DLD1 (cell line): ENCODE measurements around the gene SH2B2.

Source experiments
- in situ Hi-C: cut with HindIII; loops from 2 replicates; pipeline ENCODE4 v1.10.0; 2017; ENCODE audit warnings: low sequenced_read_pairs

SH2B2 gene

DNA sequence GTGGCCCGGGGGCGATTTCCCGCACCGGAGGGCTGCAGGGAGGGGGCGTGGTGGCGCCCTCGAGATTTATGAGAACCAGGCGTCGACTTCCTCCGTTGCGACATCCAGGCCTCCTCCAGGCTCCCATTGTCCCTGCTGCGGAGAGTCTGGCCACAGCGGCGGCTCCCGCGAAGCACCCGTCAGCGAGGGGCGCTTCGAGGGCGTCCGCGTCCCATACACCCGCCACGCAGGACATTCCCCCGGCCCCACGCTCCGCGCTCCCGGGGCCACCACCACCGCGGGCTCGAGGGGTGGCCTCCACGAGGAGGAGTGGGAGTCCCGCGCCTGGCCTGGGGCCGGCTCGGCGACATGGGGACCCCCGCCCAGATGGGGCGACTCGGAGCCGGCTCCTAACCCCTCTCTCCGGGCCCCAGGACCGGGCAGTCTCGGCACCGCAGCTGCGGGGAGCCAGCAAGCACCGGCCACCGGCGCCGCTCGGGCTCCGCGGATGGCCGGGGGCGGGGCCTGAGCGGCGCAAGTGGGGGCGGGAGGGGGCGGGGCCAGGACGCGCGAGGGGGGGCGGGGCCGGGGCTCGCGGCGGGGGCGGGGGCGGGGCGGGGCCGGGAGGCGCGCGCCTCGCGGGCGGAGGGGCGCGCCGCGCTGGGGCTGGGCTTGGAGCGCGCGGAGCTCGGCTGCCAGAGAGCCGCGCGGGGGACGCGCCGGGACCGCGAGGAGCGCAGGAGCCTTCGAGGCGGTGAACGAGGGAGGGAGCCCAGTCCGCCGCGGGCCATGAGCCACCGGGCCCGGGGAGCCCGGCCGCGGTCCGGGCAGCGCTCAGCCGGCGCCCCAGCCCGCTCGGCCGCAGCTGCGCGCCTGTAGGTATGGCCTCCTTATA lies at the start of gene SH2B2:
SH2B2 (plus strand) TSS at position 632 of the 874 bp plus-strand sequence. CDS start 13,683 bp downstream, outside the sequence.
- in situ Hi-C loops: loop anchor here (10.0 kb wide), 1 partner anchor 108 kb away; the partner anchor contains the start of gene PRKRIP1

DNA sequence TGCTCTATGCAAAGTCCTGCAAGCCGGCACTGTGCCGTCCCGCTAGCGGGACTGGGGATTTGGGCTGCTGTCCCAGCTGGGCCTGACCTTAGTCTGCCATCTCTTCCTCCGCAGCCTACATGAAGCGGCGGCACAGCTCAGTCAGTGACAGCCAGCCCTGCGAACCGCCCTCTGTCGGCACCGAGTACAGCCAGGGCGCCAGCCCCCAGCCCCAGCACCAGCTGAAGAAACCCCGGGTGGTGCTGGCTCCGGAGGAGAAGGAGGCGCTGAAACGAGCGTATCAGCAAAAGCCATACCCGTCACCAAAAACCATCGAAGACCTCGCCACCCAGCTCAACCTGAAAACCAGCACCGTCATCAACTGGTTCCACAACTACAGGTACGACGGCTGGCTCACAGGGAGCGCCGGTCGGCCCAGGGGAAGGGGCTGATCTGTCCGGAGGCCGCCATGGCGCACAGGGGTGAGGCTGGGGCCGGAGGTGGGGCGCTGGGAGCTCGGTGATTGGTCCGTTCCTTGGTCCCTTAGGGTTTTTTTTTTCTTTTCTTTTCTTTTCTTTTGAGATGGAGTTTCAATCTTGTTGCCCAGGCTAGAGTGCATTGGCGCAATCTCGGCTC lies 47.4 kb upstream of the SH2B2 start:
- in situ Hi-C loops: no loop called here

DNA sequence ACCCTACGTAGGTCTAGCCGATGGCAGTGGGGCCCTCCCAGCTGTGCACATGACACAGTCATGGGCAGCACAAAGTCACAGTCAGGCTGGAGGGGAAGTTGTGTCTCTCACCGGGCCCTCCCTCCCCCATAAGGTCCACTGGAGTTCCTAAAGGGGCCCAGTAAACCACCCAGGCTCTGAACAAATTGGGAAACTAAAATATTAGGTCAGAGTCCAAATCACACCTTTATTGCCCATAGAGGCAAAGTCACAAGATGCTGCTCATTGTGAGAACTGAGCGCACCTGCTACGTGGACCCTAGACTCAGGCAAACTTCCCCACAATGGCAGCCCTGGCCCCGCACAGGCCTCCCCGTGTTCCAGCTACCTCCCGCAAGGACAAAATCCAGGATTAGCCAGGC lies 45.2 kb upstream of the SH2B2 start:
- in situ Hi-C loops: no loop called here

DNA sequence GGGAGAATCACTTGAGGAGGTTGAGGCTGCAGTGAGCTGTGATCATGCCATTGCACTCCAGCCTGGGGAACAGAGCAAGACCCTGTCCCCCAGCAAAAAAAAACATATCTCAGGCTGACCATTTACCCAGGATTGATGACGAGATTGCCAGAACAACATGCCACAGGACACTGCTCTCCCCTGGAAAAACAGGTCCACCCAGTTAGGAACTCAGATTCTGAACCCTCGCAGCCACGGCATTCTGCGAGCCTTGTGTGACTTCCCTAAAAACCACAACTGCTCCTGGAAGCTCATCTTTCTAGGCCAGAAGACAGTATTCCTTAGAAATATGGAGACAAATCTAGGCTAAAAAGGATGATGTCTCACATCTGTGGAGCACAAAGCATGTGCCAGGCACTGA lies 42.1 kb upstream of the SH2B2 start:
- in situ Hi-C loops: no loop called here

DNA sequence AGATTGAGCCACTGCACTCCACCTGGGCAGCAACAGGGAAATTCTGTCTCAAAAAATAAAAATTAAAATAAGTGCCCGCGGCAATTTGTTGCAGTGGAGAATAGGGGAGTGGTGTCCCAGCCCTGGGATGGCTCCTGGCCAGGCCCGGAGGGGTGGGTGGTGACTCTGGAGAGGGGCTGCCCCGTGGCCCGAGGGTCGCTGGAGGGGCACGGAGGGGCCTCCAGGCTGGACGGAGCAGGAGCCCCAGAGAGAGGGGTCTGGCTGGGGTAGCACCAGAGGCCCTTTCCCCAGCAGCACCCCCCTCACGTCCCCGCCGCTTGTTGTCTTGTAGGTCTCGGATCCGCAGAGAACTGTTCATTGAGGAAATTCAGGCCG lies 38.6 kb upstream of the SH2B2 start:
- in situ Hi-C loops: no loop called here

DNA sequence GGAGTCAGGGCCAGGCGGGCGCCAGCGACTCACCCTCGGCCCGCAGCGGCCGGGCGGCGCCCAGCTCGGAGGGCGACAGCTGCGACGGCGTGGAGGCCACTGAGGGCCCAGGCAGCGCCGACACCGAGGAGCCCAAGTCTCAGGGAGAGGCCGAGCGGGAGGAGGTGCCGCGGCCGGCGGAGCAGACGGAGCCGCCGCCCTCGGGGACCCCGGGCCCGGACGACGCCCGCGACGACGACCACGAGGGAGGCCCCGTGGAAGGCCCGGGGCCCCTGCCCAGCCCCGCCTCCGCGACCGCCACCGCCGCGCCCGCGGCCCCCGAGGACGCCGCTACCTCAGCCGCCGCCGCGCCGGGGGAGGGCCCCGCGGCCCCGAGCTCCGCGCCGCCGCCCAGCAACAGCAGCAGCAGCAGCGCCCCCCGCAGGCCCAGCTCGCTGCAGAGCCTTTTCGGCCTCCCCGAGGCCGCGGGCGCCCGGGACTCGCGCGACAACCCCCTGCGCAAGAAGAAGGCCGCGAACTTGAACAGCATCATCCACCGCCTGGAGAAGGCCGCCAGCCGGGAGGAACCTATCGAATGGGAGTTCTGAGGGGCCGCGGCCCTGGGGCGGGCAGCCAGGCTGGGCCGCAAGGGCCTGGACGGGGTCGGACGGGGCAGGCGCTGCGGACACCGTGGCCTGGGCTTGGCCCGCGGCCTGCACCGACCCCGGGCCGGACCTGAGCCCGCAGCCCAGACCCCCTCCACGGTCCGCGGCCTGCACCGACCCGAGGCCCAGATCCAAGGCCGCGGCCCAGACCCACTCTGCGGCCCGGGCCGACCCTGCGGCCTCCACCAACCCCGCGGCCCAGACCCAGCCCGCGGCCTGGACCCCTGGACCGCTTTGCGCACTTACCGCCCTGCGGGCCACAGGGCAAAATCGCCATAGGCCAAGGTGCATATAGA lies 37.9 kb upstream of the SH2B2 start:
- in situ Hi-C loops: no loop called here

DNA sequence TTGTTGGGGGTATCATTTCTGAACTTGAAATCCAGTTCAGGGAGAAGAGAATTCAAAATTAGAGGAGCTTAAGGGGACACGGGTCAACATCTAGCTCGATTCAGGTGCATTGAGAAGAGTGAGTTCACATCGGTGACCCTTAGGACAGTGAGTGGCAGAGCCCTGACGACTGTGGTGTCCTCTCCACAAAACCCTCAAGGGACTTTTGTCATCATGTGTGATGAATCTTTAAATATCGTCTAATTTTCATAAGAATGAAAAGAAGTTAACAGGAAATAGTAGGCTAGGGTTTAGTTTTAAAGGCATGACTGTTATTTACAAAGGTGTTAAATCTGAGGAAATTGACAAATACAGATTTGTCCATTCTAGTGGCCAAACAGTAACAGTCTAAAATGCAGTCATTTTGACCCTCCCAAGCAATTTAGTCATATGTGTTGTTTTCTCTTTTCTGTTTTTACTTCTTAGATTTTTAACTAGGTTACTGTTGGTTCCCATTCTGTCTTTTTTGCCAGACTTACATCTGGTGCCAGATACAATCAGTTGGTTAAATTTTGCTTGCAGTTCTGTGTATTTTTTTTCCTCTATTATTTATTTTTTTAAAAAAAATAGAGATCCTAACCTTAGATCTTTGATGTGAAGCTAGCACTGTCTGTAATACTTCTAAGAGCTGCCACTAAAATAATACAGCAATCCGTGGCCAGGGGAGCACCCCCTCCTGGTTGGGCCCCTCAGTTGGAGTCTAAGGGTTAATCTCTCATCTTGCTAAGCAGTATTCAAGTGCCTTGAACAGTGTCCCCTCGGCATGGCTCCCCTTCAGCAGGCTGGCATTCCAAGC lies 34.9 kb upstream of the SH2B2 start:
- in situ Hi-C loops: no loop called here

DNA sequence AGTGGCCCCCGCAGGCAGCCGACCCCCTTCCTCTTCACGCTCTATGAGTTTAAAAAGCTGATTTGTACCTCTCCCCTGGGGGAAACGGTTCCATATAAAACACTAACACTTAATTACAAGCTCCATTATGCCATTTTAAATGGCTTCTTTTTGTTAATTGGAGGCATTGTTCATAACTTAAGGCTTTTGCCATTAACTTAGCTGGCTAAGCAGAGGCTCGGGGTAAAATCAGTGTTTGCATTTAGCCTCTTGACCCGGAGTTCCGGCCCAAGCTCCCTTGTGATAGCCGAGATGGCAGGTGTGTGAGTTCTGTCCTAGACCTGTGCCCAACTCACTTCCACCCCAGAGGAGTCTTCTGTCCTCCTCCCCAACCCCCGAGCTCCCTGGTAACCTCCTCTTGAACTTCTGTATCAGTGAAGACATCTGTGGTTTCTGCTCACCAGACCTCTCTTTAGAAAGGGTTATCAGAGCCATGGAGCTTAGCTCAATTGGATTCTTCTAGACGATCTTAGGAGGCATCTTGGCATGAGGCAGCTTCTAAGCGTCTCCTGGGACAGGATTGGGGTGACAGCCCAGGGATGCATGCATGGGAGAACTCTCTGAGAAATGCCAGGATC lies 34.2 kb upstream of the SH2B2 start:
- in situ Hi-C loops: no loop called here

DNA sequence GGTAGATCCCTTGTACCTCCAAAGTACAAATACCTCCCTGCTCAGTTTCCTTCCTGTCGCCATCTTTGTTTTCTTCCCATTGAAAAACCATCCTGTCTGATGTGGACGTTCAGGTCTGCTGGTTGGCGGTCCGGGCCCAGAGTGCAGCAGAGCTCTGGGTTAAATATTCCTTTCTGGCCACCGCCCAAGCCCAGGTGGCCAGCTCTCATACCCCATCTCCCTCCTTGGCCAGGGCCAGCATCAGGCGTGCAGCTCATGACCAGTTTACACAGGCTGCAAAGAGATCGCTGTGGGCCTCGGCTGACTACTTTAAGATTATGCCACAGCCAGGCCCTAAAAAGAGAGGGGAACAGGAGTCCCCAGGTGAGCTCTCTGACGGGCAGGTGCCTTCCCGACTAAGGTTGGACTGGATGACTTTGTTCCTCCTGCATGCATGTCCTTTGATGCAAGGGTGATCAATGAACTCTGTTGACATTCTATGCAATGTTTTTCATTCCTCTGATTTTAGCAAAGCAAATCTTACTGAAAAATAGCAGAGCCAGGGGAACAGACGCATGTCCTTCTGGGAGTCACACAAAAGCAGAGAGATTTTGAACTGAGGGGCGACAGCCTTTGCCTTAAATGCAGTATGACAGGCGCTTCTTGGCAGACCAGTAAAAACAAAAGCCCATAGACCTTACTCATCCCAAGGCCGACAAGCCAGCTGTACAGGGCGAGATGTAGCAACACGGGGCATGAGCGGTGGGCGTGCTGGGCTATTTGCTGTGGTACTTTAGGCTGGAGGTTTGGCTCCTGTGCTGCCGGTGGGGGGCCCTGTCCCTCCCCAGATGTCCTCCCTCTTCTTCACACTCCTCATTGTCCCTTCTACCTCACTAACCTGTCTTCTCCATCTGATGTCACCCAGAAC lies 33.3 kb upstream of the SH2B2 start:
- in situ Hi-C loops: no loop called here

DNA sequence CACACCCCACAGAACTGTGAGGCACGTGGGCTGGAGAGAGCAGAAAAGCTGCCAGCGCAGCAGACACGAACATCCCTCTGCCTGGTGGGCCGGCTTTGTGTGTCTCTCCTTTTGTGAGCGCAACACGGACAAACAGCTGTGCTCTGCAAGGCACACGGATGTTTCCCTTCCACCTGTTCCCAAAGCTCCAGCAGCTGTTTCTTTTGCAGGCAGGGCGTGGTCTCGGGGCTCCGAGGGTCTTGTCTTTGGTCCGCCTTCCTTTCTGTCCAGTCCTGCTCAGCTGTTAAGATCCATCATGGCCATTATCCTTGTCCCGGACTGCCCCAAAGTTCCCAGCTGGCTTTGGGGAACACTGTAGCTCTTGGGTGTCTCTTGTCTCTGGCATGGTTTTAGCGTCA lies 32.7 kb upstream of the SH2B2 start:
- in situ Hi-C loops: no loop called here

DNA sequence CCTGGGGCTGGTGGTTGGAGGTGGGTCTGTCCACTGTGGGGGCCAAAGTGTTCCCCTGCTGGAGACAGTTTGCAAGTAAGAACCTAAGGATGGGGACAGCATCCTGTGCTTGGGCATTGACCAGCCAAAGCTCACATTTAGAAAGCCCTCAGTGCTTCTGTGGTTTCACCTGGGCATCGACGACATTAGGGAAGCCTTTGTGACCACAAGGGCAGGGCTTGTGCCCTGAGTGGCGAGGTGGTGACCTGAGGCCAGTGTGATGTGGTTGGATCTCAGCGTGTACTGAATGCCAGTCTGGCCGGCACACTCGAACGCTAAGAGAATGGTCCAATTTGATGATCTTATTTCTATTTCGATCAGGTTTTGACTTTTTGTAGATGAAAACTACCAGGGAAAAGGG lies 32.1 kb upstream of the SH2B2 start:
- in situ Hi-C loops: no loop called here

DNA sequence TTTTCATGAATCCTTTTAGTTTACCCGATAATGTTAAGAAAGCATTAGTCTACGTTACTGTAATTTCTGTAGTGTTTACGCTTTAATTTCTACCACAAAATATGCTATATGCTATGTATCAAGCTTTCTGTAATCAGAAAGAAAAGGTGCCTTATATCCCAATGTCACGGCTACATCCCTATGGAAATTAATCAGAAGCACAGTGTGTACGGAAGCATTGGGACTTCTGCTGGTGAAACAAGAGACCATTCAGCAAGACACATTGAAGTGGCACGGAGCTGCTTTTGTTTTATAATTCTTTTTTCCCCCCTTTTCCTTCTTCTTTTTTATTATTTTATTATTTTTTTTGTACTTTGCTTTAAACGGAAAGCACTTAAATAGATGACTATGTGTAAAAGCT lies 31.2 kb upstream of the SH2B2 start:
- in situ Hi-C loops: no loop called here

DNA sequence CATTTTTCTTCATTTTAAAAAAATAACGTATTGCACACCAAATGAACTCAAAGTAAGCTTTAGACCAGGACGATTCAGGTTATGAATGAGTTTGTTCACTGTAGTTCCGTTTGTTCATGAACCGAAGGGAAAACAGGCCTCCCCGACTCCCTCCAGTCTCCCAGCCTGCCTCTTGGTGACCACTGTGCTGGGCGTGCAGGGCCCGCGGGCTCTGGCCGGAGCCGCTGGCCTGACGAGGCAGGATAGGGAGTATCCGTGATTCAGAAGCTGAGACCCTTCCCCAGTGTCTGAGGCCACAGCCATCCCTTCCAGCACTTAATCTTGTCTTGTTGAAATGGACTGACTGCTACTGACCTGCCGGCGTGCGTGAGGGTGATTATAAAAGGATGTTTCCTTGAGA lies 30.8 kb upstream of the SH2B2 start:
- in situ Hi-C loops: no loop called here

DNA sequence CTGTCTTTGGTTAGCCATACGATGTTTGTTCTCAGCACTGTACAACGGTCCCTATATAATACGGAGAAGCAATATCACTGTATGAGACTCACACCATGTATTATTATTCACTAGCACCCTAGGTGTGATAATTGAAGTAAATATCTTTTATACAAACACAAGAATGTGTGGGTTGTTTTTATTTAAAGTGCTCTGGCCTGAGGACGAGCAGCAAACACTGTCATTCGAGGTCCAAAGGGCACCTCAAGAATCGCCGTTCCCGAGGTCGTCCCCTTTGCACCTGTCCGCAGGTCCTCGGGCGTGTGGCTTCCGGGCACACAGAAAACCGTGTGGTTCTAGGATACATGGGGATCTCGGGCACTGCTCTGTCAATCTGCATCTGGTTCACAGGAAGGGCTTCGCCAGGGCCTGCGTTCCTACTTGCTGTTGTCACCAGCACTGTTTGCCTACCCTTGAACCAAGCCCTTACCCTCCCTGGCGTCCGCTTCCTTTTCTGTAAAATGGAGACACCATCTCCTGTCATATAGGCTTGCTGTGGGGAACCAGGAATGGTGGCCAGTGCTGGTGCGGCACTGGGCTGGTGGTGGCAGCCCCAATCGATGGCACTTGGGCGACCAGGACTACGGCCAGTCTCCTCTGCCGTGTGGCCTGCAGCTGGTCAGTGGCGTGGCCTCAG lies 28.5 kb upstream of the SH2B2 start:
- in situ Hi-C loops: no loop called here

DNA sequence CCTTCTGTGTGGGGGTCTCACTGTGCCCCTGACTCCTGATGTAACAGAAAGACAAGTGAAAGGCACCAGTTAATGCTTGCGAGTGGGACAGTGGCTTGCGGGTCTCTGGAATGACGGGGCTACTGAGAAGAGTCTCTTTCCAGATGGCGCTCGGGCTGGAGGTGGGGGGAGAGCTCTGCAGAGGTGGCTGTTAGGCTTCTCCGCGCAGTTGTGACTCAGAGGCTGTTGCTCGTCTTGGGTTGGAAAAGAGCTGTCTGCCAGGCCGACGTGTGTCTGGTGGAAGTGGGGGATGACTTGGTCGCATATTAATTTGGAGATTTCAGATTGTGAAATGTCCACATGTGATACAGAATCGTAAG lies 27.9 kb upstream of the SH2B2 start:
- in situ Hi-C loops: no loop called here

DNA sequence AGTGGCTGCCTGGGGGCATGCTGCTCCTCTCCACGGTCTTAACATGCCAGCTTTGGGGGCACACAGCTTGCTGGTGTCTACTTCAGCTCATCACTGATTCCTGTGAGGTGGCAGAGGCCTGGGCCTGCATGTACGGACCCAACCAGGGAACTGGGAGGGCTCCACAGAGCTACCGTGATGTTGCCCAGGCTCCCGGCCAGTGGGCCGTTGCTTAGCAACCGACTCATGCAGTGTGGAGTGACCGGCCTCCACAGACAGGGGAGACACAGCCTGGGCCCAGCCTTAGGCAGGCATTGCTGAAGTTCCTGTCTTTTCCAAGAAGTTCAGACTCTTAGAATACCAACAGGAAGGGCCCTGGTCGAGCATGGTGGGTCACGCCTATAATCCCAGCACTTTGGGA lies 25.8 kb upstream of the SH2B2 start:
- in situ Hi-C loops: no loop called here

DNA sequence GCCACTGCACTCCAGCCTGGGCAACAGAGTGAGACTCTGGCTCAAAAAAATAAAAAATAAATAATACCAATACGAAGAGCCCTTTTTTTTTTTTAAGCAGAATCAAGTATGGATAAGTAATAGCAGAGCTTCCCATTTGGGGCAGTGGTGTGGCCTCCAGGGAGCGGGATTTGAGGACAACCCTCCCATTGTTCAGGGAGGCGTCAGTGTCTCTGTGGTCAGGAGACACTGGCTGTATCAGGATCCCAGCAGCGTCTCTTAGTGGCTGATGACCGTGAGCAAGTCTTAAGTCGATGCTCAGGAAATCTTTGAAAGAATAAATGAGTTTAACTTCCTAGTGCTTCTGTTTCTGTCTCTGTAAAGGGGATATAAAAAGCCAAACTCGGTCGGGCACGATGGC lies 25.2 kb upstream of the SH2B2 start:
- in situ Hi-C loops: no loop called here

DNA sequence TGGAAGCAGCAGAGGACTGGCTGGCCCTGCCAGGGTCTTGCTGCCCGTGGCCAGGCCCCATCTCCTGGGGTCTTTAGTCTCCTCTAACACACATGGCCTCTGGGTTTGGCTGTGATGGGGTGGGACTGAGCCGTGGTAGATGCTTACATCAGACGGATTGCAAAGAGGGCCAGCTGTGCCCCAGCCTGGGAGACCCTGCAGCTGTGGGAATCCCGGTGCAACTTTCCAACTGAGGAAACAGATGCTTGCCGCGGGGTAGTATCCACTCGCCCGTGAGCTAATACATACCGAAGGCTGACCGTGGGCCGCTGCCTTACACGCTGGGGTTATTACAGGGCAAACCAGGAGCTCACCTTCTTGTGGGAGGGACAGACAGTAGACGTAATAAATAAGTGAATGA lies 24.1 kb upstream of the SH2B2 start:
- in situ Hi-C loops: no loop called here
